ENCODE results near the gene UBASH3B. TPM values are rescaled to one million over a fixed set of nuclear protein-coding genes. Genes with fewer than 3 reads are reported as not detected.

UBASH3B gene
- total RNA-seq, 2 experiments from 2014 or later: 54.7 to 73.0 TPM

DNA sequence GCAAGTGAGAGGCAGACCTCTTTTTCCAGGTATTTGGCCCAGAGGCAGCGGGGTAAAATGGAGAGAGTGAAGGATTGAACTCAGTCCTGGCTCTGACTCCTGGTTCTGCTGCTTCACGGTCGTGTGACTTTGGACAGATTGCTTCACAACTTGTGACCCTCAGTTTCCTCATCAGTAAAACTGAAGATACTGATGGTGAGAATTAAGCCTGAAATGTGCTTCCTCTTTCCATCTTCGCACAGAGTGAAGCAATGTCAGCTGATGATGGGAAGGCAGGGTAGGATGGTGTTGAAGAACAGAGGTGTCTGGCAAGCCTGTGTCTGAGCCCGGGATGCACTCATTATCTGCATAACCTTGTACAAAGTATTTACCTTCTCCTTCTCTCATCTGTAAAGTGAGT, 59.0 kb downstream of the UBASH3B start:
- Histone ChIP-seq H3K4me3 (ENCODE audit: low read depth, low read length, poor library complexity, severe bottlenecking) (no peak overlapping the region), H3K4me1 (ENCODE audit: insufficient read depth, low read length, poor library complexity, severe bottlenecking) (peaks cover 93% of the 10 kb centered on the region), H3K27ac (ENCODE audit: low read depth, low read length, poor library complexity, severe bottlenecking) (peak overlapping the region; percentile 57), H3K4me2 (ENCODE audit: low read length) (peak overlapping the region; percentile 63), H3K79me2 (ENCODE audit: insufficient read depth, low read depth, low read length) (peaks cover 10% of the 10 kb centered on the region; the same call in 1 of the 2 replicates), H3K9me3 (ENCODE audit: low read length) (no peaks in the 10 kb centered on the region), H3K9me2 (ENCODE audit: insufficient read depth, low read length) (no peaks in the 10 kb centered on the region), H3K36me3 (ENCODE audit: insufficient read depth, low read length) (peaks cover 23% of the 10 kb centered on the region), H2AFZ (ENCODE audit: low read length) (no peak overlapping the region), H4K20me1 (ENCODE audit: insufficient read depth, low read length) (no peaks in the 10 kb centered on the region)
- peak; percentile 50 for DNase-seq (ENCODE audit: low spot score)
- ChIA-PET CTCF (ENCODE audit: unreplicated experiment) (interaction anchor here (1.6 kb wide), 1 partner anchor 13 kb away, joined by 4 read pairs; no protein-coding TSS in a partner anchor), POLR2A (interaction anchor here (2.0 to 6.0 kb wide), 3 partner anchors 17 to 47 kb away, joined by 7 to 77 read pairs (median 11); no protein-coding TSS in a partner anchor)
- intact Hi-C loops (cut with micrococcal nuclease; ENCODE audit: unreplicated experiment): no loop called here
- no TSS peak for BruUV-seq (replicated peaks)
- TF ChIP-seq EZH2phosphoT487 (IDR thresholded peaks at IDR 0.05; ENCODE audit: borderline replicate concordance, low read depth, low read length): no peak
- TF ChIP-seq, protein P1, sequence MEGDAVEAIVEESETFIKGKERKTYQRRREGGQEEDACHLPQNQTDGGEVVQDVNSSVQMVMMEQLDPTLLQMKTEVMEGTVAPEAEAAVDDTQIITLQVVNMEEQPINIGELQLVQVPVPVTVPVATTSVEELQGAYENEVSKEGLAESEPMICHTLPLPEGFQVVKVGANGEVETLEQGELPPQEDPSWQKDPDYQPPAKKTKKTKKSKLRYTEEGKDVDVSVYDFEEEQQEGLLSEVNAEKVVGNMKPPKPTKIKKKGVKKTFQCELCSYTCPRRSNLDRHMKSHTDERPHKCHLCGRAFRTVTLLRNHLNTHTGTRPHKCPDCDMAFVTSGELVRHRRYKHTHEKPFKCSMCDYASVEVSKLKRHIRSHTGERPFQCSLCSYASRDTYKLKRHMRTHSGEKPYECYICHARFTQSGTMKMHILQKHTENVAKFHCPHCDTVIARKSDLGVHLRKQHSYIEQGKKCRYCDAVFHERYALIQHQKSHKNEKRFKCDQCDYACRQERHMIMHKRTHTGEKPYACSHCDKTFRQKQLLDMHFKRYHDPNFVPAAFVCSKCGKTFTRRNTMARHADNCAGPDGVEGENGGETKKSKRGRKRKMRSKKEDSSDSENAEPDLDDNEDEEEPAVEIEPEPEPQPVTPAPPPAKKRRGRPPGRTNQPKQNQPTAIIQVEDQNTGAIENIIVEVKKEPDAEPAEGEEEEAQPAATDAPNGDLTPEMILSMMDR (conservative IDR thresholded peaks at IDR 0.05; ENCODE audit: low read length): no peak

GRCh38 chr11:122715548-122716440, 60.3 kb downstream of the UBASH3B start:
- peak overlapping the region; percentile 60 for H3K4me2 ChIP-seq (ENCODE audit: low read length)
- no peaks in the 10 kb centered on the region for H4K20me1 ChIP-seq (ENCODE audit: insufficient read depth, low read length)
- no TSS peak for BruUV-seq (replicated peaks)
- intact Hi-C loops (cut with micrococcal nuclease; ENCODE audit: unreplicated experiment): no loop called here
- peak overlapping the region; percentile 15; the same call in 1 of the 2 replicates for H2AFZ ChIP-seq (ENCODE audit: low read length)
- H3K4me1 ChIP-seq (ENCODE audit: insufficient read depth, low read length, poor library complexity, severe bottlenecking): peaks cover 97% of the 10 kb centered on the region
- H3K79me2 ChIP-seq (ENCODE audit: insufficient read depth, low read depth, low read length): peaks cover 10% of the 10 kb centered on the region; the same call in 1 of the 2 replicates
- H3K36me3 ChIP-seq (ENCODE audit: insufficient read depth, low read length): peaks cover 23% of the 10 kb centered on the region
- peak overlapping the region; percentile 92 for H3K27ac ChIP-seq (ENCODE audit: low read depth, low read length, poor library complexity, severe bottlenecking)
- ChIA-PET POLR2A (interaction anchor here (0.8 to 3.4 kb wide), 21 partner anchors 9 to 81 kb away, joined by 3 to 29 read pairs (median 4); no protein-coding TSS in a partner anchor), CTCF (ENCODE audit: unreplicated experiment) (interaction anchor here (0.8 to 1.6 kb wide), 8 partner anchors 13 to 59 kb away, joined by 3 to 5 read pairs (median 3); no protein-coding TSS in a partner anchor)
- peak overlapping the region; percentile 47 for H3K4me3 ChIP-seq (ENCODE audit: low read depth, low read length, poor library complexity, severe bottlenecking)
- peak; percentile 37 for DNase-seq (ENCODE audit: low spot score)
- no peak for TF ChIP-seq EZH2phosphoT487 (IDR thresholded peaks at IDR 0.05; ENCODE audit: borderline replicate concordance, low read depth, low read length)
- TF ChIP-seq, protein P1 (conservative IDR thresholded peaks at IDR 0.05; ENCODE audit: low read length): no peak
- no peaks in the 10 kb centered on the region for H3K9me3 ChIP-seq (ENCODE audit: low read length)
- H3K9me2 ChIP-seq (ENCODE audit: insufficient read depth, low read length): no peaks in the 10 kb centered on the region

Measured in OCI-LY7 (cell line).